HG02938 (cell line): Measurements from ENCODE around the gene AFDN.

Experiments
- ATAC-seq: cut with Tn5 transposase; IDR thresholded peaks from one replicate; pipeline ENCODE4 v1.9.1; 2021; ENCODE audit warnings: mild to moderate bottlenecking, moderate library complexity; ENCODE audit not compliant: unreplicated experiment

AFDN gene

DNA sequence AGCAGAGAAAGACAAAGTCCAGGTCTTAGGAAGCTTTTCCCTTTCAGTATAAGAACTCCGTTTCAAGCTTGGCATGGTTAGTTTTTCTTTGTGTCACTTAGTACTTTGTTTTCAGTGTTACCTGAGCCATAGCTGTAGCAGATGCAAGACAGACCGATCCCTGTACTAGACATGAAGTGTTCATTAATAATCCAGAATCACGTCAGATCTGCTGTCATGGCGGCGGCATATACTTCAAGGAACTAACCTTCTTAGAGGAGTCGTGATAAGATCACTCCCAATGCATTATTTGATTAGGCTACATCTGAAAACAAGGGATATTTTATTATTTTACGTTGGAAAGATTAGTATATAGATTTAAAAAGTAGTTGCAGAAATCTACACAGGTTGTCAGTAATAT, 83.9 kb downstream of the AFDN start:
- no peak for ATAC-seq

DNA sequence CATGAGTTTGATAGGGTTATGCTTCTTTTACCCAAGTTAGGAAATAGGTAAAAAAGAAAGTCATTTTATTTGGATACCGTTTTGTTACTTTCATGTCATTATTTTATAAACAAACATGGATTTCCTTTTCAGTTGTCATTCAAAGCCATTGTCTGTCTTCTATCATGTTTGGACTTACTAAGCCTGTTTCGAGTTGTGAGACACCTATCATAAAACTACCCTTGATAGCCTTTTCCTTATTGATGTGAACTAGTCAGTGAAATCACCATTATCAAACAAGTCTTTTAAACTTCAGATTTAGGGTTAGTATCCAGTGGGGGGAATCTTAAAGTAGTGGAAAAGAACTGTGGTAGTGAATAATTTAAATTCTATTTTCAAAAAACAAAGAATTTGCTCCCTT, 85.8 kb downstream of the AFDN start:
- no peak for ATAC-seq

DNA sequence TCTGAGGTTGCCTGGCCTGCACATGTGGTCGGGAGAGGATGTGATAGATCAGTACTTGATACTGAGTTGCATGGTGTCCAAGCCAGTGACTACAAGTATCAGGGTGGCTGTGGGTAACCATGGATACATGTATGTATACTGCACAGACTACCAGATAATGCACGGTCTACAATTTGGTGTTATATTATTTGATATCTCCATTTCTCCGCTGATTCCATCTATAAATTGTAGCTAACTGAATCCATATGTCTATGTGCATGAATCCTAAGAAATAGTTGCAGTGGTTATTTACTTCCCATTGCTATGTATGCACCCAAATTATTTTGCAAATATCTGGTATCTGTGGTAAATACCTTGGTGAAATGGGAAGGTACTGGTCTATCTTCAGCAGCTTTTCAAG, 87.0 kb downstream of the AFDN start:
- ATAC-seq: no peak

DNA sequence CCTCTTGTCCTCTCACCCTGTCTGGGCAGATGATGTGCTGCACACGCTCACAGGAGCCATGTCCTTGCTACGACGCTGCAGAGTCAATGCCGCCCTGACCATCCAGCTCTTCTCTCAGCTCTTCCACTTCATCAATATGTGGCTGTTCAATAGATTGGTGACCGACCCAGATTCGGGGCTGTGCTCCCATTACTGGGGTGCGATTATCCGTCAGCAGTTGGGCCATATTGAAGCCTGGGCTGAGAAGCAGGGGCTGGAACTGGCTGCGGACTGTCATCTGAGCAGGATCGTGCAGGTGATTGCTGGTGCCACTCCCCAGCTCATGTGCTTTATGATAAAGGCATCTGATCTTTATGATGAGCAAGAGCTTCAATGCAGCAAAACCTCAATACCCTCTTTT, 88.4 kb downstream of the AFDN start:
- no peak for ATAC-seq

DNA sequence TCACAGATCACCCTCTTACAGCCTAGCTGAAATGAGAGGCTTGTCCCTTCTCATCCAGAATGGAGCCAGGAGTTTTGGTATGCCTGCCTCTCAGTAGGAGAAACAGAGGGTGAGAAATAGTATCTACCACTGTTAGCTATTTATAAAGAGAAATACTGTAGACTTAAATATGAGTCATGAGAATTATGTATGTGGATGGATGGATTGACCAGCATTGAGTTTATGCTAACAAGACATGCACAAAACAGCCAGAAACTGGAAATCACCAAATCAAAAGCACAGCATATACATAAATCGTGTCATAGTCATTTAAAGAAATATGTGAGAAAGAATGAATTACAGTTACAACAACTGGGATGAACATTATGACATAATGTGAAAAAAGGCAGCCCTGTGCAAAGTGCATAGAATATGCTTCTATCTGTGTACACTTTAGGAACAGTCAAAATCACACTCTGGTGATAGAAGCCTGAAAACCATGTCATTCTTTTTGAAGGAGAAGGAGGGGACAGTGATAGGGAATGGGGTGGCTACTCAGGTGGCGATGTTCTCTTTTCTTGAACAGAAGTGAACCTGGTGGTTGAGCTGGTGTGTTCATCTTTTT, 90.9 kb downstream of the AFDN start:
- ATAC-seq: no peak

DNA sequence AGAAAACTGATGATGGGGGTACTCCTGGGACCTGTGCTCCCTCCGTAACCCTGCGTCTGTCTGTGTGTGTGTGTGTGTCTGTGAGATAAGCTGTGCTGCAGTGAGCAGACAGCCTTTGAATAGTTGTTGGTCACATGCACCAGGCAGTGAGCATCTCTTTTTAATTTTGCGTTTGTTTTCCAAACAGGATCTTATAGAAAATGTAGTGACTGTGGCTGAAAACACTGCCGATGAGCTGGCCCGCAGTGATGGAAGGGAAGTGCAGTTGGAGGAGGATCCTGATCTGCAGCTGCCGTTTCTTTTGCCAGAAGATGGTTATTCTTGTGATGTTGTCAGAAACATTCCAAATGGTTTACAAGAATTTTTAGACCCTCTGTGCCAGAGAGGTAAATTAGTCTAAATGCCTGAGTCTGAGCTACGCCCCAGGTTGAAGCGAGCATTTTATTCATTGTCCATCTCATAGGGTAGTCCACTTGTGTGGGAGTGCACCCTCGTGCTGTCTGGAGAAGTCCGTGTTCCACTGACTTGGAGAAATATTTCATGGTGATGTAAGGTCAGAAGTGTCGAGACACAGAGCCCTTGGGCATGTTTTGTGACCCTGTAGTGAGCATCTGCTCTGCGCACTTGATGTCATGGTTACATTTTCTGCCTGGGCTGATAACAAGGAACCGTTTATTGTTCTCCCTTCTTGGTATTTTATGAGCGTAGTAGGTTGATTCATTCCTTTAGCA, 92.0 kb downstream of the AFDN start:
- ATAC-seq: no peak

DNA sequence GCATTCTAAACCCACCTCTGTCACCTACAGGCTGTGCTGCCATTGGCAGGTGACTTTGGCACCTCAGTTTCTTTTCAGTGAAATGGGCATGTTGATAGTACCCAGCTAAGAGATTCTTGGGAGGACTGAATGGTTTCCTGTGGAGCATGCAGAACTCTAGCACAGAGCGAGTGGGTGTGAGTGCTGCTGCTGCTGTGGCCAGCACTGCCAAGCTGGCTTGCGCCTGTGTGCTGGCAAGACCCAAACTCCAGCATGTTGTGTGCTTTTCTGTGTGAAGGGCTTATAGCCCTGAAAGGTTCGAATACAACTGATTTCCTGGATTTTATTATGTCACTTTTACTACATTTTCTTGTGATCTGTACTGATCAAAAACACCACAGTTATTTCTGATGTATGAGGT, 92.6 kb downstream of the AFDN start:
- no peak for ATAC-seq

DNA sequence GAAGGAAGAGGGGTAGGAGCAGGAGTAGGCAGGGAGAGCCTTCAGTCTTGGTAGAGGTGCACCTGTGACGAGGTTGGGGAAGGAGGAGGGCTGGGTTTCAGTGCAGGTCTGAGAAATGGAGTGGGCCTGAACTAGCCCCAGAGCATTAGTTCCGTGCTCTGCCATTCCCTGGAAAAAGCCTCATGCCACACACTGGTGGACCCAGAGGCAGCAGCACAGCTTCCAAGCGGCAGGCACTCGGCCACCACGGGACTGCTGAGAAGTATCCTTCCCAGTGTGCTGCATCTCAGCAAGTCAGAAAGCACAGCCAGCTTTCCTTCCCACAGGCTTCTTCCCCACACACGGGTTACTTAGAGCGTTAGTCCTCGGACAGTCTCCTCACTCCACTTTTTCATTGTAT, 93.5 kb downstream of the AFDN start:
- no peak for ATAC-seq

DNA sequence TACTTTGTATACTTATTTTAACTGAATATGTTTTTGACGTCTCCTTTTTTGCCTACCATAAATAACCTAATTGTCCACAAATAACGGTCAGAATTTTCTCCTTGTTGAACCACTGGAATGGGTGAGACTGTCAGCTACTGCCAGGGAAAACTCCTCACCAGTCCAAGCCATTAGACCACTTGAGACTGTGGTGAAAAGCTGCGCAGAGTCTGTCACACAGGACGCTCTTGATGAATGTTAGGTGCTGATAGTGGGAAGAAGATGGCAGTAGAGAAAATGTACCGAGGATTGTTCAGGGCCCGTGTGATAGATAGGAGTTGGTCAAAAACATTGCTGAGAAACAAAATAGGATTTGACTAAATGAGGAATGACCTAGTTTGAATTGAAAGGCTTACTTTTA, 95.1 kb downstream of the AFDN start:
- ATAC-seq: no peak

DNA sequence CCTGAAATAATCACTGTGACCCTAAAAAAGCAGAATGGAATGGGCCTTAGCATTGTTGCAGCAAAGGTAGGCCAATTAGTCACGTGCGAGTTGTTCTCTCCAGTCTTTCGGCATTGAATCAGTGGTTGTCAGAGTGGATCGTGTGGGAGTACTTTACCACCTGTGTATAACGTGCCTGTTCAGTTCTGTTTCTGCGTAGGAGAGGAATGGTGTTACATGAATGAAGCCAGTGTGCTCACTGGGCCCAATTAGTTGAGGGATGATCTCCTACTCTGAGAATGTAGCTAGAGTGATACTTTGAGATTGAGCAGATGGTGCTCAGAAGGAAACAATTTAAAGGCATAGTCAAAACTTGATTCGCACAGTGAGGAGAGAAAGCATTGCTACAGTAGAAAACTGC, 98.3 kb downstream of the AFDN start:
- no peak for ATAC-seq

DNA sequence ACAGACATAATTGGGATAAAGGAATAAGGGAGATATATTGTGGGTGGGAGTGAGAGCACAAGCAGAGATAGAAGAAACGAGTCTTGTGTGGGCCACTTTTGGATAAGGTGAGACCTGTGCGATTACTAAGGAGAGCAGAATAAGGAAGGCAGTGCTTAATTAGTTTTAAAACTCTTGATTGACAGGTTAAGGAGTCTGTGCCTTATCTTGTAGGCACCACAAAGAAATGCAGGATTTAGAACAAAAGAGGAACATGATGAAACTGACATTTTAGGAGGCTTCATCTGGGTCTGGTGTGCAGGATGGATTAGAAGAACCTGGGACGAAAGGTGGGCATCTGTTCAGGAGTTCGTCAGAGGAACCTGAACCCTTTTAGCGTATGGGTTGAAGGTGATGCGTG, 100.5 kb downstream of the AFDN start:
- ATAC-seq: no peak

DNA sequence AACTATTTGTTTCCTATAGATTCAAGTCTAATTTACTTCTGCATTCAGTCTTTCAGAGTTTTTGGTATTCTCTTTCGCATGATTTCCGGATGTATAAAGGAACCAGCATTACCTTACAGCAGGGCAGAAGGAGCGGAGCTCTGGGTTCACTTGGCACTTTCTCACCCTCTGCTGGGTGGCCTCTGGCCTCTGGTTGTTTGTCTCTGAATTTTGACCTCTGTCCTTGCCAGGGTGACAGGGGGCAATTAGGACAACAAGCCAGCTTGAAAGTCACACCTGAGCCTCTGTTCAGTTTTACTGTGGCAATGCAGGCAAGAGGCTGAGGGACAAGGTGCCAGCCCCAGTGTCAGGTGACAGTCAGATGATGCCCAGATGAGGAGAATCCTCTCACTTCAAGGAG, 101.4 kb downstream of the AFDN start:
- no peak for ATAC-seq

DNA sequence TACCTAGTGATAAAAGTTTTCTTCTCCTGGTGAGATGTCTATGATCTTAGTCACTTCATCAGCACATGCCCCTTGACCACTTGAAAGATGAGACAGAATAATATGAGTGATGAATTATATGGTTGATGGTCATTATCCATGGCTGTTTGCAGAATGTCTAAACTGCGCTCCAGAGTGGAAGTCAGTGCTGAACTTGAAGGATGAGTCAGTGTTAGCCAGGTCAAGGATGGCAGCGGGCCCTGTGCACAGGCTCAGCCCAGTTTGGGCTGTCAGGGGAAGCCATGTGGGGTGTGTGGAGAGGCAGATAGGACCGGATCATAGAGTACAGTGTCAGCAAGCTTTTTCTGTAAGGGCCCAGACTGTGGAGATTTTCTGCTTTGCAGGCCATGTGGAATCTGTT, 103.6 kb downstream of the AFDN start:
- no peak for ATAC-seq

DNA sequence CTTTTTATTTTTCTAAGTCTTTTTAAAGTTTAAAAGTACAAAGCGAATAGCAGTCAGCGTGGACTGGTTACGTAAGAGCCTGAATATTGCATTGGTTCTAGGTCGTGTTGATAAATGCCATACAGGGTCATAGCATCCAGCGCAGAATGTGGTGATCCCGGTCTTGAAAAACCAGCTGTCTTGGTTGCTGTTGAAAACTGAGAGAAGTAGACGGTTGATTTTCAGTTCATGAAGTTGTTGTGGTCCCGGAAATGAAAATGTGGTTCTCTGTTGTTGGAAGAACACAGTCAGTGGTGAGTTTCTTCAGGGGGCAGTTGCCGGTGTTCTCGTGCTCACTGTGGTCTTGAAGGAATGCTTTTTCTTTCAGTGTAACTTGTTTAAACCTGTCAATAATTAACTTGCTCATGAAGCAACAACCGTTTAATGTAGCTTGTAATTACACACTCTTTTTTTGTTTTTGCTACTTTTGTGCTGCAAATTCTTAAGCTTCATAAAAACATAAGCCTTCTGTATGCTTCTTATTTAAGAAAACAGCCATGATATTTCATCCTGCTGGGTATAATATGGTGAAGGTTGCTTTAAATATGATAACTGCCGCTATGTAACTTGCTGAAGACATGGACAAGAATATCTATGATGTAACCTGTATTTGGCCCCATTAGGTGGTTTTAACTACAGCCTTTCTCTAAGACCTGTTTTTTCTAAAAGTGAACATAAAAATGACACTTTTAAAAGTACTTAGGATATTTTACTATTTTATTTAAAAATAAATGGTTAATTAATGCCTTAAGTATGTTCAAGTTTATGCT, 106.0 kb downstream of the AFDN start:
- no peak for ATAC-seq

DNA sequence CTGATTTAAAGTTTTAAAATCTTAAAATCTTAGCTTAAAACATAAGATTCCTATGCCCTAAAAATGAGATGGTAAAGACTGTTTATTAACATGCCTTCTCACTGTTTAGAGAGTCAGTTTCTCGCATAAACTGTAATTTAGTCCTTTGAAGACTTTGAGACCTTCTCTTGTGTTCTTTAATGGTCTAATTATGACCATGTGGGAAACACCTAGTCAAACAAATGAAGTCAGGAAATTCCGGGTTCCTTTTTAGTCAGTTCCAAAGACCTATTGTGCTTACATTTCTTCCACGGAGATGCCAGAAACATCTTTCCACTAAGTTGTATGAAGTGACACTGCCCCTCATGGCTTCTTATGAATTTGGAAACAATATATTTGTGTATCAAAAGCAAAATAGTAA, 106.6 kb downstream of the AFDN start:
- no peak for ATAC-seq

DNA sequence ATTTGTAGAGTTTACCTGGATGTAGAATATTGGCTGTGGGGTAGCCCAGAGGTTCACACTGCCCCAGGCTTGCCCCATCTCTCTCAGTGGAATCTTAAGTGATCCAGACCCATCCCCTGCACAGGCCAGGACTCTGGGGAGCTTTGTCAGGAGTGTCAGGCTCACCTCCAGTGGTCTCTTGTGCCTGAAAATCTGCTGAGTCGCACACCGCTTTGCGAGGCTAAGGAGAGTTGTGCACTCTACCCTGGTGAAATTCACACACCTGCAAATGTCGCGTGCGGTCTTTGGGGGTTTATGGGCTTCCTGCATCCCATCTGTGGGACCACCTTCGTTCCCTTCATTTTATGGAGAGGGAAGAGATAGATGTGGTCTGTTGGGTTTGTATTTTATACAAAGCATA, 107.1 kb downstream of the AFDN start:
- ATAC-seq: no peak

DNA sequence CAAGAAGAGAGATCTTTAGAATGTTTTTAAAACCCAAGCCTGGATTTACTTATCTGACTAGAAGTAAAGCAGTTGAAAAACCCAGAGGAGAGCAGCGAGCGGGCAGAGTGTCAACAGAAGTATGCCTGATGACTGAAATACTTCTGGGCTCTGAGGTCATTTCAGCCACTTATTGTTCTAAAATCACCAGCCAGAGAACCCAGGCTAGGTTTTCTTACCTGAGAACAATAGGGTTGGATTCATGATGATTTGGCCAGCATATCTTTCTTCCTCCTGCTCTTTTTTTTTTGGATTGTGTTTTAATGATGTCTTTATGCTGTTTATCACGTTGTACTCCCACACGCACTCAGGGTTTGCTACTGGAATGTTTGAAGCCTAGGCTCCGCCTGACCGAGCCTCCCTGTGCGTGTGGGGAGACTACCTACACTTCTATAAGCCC, 107.7 kb downstream of the AFDN start:
- ATAC-seq: no peak

DNA sequence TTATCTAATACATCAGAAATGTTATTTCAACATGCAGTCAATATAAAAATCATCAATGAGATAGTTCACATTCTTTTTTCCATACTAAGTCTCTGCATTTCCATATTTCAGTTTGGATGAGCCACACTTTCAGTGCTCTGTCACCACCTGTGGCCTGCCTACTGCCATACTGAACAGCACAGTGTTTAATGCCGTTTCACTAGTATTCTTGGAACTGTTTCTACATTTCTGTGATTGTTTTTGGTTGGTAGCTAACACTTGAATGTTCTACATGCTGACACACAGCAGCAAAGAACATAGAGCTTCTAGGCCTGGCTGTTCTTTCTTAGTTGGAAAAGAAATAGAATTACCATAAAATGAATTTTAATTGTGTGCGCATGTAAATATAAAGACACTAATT, 109.3 kb downstream of the AFDN start:
- no peak for ATAC-seq

DNA sequence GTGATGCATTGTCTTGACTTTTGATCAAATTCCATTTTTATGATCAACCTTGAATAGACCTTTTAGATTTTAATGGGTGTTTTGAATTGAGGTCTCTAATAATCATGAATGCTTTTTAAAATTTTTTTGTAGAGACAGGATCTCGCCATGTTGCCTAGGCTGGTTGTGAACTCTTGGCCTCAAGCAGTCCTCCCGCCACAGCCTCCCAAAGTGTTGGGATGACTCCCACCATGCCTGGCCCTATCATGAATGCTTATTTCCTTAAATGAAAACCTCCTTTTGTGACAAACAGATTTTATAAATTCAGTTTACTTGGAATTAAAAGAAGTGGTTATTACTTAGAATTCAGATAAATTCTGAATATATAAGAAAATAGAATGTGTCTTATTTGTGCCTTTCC, 110.6 kb downstream of the AFDN start:
- no peak for ATAC-seq

DNA sequence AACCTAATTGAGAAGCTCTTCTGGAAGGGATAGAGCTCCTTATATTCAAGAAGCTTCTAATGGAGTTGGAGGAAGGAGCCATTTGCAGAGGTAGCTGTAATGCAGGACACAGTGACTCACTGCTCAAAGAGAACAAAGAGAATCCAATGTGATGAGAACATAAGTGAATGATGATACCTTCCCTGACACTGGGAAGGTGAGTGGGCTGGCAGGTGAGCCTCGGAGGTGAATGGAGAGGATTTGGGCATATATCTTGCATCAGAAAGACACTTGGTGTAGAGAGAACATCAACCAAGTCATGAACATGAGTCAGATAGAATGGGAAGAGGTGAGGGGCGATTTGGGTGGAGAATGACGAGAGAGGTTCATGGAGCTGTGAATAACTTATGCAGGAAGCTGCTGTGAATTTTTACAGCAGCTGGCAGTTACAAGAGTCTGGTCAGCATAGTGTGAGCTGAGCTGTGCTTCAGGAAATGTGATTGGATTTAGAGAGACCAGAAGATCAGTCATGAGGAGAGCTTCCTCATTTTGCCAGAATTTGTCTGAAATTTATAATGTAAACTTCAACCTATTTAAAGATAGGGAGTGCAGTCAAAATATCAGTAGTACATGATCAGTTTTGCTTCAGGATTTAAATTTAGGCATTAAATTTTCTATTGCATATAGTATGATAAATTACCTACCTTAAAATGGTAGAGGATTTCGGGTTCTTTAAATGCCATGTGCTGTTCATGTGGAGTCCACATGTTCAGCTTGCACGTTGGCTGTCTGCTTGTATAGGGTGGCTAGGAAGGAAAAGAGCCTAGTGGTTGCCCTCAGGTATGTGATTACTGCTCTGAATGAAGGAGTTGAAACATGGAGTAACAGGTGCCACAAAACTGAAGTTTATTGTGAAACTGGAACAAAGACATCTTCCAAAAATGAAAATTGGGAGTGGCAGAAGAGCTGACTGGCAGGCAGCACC, 111.5 kb downstream of the AFDN start:
- ATAC-seq: no peak

DNA sequence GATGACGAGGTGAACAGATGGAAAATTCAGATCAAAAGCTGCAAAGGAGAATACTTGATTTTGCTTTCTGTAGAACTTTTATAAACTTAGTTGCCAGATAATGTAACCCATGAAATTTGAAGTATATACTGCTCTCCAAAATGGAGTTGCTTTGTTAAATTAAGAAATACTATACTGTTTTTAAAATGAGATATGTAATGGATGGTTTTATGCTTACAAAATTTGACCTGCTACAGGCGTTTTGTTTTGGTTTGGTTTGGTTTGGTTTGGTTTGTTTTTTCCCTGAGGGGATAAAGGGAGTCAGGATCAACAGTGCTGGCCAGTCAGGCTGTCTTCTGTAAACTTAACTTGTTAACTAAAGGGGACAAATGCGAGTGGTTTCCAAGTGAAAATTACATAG, 115.1 kb downstream of the AFDN start:
- ATAC-seq: no peak
